GM12874 (cell line): ENCODE results near the gene IFNE.
A peak's percentile ranks its signal among the peaks of the same experiment; 100 is the strongest.

Experiments used
- TF ChIP-seq, protein P1 (sequence below): IDR thresholded peaks from 2 replicates; pipeline ENCODE4 v1.5.1; 2011; ENCODE audit warnings: low read depth, mild to moderate bottlenecking, control low read depth, low read length, moderate library complexity; ENCODE audit not compliant: insufficient read depth

The IFNE gene

DNA sequence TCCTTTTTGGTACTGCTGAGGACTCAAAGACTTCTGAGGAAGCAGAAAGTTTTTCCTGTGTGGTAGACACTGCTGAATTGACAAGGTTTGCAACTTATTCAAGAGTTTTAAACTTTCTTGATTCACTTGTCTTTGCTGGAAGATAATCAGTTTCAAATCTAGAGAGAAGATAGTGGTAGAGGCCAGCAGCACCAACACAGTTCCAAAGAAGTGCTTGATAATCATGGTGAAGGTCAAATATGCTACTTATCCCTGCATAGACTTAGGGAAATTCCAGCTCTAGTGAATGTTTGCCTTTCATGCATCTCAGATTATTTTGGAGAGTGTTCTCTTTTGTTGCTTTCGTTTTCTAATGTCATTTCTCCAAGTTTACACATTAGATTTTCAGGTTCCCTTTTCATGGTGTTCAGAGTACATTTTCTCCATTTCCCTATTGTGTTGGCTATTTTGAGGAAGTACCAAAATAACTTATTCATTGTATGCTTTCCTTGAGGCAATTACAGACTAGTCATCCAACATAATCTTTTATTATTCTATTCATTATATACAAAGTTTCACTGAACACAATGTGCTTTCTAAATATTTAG lies 550 bp downstream of the IFNE start:
- TF ChIP-seq, protein P1, sequence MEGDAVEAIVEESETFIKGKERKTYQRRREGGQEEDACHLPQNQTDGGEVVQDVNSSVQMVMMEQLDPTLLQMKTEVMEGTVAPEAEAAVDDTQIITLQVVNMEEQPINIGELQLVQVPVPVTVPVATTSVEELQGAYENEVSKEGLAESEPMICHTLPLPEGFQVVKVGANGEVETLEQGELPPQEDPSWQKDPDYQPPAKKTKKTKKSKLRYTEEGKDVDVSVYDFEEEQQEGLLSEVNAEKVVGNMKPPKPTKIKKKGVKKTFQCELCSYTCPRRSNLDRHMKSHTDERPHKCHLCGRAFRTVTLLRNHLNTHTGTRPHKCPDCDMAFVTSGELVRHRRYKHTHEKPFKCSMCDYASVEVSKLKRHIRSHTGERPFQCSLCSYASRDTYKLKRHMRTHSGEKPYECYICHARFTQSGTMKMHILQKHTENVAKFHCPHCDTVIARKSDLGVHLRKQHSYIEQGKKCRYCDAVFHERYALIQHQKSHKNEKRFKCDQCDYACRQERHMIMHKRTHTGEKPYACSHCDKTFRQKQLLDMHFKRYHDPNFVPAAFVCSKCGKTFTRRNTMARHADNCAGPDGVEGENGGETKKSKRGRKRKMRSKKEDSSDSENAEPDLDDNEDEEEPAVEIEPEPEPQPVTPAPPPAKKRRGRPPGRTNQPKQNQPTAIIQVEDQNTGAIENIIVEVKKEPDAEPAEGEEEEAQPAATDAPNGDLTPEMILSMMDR: no peak

DNA sequence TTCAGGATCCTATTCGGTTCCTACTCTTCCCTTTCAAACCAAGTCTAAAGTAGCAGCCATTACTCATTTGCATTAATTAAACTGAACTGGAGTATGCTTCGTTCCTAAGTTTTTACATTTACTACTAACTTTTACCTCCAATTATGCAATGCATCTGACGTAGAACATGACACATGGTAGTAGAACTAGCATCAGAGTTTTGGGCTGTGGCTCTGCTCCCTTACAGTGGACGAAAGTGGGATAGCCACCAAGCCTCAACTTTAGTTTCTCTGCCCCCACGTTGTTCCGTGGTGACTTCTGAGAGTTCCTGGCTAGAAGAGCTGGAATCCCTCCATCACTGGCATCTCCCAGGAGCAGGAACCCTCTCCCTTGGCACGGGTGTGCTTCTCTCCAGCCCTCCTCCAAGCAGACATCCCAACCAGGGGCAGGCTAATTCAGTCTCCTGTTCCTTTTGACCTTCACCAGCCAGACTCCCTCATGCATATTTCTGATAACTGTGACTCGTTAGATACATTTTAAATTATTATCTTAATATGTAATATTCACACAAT lies 2.9 kb downstream of the IFNE start:
- TF ChIP-seq, protein P1: no peak

DNA sequence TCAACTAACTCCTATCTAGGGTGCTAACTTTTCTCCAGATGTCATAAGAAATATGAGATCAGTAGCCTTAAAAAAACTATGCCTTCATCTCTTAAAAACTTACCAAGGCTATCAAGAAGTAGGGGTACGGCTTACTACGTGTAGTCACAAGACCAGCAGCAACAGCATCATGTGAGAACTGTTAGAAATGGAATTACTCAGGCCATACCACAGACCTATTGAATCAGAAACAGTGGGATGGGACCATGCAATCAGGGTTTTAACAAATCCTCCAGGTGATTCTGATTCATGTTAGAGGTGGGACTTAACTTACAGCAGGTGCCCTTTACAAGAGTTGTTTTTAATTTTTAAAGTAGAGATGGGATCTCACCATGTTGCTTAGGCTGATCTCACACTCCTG lies 4.6 kb downstream of the IFNE start:
- TF ChIP-seq, protein P1: no peak

DNA sequence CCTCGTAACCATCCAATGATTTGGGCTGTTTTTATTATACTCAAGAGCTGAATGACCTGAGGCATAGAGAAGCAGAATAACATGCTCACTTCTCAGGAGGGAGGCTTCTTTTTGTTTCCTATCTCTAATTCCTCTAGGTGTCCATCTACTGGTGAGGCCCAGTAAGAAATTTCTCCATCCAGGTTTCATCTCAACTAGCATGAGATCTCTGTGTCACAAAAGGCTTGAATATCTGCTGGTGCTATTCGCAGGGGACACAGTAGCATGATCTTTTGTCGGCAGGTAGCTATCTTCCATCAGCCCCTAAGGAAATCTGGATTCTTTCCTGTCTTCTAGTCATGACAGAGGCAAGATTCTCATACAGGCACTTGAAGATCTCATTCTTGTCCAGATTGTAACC lies 8.9 kb downstream of the IFNE start:
- TF ChIP-seq, protein P1: 0 out of 2 replicates have a peak, but pooled peaks have one; percentile 10

DNA sequence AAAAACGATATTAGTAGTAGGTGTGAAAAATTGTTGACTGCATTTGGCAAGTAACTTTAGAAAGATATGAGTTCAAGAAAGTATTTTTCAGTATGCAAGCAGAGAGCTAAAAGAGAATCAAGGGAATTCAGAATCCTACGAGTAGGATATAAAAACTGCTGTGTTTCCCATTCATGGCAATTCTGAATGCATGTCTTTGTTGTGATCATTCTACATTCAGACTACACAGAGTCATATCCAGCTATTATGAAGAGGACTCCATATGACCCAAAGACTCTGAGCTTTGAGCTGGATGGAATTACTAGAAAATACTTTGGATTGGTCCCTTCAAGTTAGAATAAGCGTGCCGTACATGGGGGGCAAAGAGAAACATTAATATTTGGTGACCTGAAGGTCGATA lies 12.0 kb downstream of the IFNE start:
- TF ChIP-seq, protein P1: no peak

DNA sequence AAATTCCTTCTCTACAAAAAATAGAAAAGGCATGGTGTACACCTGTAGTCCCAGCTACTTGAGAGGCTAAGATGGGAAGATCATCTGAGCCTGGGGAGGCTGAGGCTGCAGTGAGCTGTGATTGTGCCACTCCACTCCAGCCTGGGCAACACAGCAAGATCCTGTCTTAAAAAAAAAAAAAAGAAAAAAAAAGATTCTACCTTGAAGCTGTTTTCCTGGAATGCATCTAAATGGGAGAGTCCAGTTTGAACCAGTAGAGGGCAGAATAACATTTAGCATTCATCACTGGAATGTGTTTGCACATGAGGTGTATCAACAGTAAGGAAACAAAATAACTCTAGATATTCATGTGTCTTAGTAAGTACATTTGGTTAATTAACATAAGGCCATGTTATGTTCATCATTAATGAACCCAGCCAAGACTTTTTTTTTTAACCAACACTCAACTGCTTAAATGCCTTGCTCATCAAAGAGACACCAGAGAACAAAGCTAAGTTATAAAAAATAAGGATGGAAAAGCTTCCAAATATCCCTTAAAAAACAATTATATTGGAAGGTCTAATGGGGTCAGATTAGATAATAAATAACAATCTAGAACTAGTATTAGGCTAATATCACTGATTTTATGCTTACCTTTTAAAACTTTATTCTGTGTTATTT lies 16.1 kb downstream of the IFNE start:
- TF ChIP-seq, protein P1: peak; percentile 42; the same call in 1 of the 2 replicates

DNA sequence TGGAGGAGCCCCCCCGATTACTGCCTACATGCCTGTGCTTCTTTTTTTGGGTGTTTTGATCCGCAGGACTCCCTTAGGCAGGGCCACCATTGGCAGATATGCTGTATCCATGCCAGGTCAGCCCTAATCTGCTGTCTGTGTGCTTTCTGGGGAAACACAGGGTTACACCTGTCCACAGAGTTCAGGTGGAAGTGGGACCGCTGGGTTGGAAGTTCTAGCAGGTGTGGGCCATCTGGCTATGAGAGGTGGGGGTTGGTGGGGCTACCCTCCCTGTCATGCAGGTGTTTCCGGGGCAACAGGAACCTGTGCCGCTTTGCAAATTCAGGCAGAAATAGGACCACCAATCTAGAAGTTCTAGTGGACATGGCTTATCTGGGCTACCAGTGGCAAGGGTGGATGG lies 17.0 kb downstream of the IFNE start:
- TF ChIP-seq, protein P1: no peak
